WERI-Rb-1 (cell line): Measurements from ENCODE around the gene NR2C2AP.

ENCODE experiments used
- DNase-seq: peaks from one replicate; pipeline ENCODE4 v3.0.0-alpha.2; 2020
- H3K27ac ChIP-seq: fragments of 250-450 bp; sonication (Bioruptor Pico); 2 replicates; pipeline ENCODE4 v1.5.1; 2020; ENCODE audit warnings: mild to moderate bottlenecking, moderate library complexity
- H3K27me3 ChIP-seq: fragments of 250-450 bp; sonication (Bioruptor Pico); 2 replicates; pipeline ENCODE4 v1.5.1; 2021; ENCODE audit warnings: mild to moderate bottlenecking, low read depth, moderate library complexity; ENCODE audit not compliant: insufficient read depth, severe bottlenecking
- H3K36me3 ChIP-seq: fragments of 250-450 bp; sonication (Bioruptor Pico); 2 replicates; pipeline ENCODE4 v1.5.1; 2020; ENCODE audit warnings: mild to moderate bottlenecking, moderate library complexity
- H3K4me3 ChIP-seq: 2 replicates; pipeline ENCODE4 v1.5.1; 2011; ENCODE audit warnings: low read depth, mild to moderate bottlenecking, control low read depth, low read length
- H3K9me3 ChIP-seq: fragments of 250-450 bp; sonication (Bioruptor Pico); 2 replicates; pipeline ENCODE4 v1.5.1; 2021; ENCODE audit warnings: mild to moderate bottlenecking, moderate library complexity; ENCODE audit not compliant: severe bottlenecking
- CTCF ChIP-seq: IDR thresholded peaks from 2 replicates; pipeline ENCODE4 v1.5.1; 2011; ENCODE audit warnings: low read depth, mild to moderate bottlenecking, control low read depth, inconsistent platforms, low read length

The NR2C2AP gene

DNA sequence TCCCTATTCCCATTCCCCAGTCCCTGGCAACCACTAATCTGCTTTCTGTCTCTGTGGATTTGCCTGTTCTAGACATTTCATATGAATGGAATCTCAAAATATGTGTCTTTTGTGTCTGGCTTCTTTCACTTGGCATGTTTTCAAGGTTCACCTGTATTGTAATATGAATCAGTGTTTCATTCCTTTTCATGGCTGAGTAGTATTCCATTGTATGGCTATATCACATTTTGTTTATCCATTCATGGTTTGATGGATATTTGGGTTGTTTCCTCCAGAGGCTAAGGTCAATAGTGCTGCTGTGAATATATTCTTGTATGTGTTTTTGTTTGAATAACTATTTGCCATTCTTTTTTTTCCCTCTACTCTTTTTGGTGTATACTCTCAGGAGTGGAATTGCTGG lies 33.0 kb upstream of the NR2C2AP start:
- DNase-seq, result no peak
- Histone ChIP-seq H3K9me3 (peaks cover 26% of the 10 kb centered on the region), H3K36me3 (peaks cover 15% of the 10 kb centered on the region), H3K27me3 (no peaks in the 10 kb centered on the region), H3K4me3 (no peak overlapping the region), H3K27ac (no peak overlapping the region)
- TF ChIP-seq CTCF, result no peak

GRCh38 chr19:19234220-19234816 lies 31.1 kb upstream of the NR2C2AP start:
- H3K27ac ChIP-seq, result no peak overlapping the region
- H3K4me3 ChIP-seq, result no peak overlapping the region
- H3K36me3 ChIP-seq, result peaks cover 13% of the 10 kb centered on the region
- peaks cover 26% of the 10 kb centered on the region for H3K9me3 ChIP-seq
- TF ChIP-seq CTCF, result no peak
- no peaks in the 10 kb centered on the region for H3K27me3 ChIP-seq
- DNase-seq, result no peak

DNA sequence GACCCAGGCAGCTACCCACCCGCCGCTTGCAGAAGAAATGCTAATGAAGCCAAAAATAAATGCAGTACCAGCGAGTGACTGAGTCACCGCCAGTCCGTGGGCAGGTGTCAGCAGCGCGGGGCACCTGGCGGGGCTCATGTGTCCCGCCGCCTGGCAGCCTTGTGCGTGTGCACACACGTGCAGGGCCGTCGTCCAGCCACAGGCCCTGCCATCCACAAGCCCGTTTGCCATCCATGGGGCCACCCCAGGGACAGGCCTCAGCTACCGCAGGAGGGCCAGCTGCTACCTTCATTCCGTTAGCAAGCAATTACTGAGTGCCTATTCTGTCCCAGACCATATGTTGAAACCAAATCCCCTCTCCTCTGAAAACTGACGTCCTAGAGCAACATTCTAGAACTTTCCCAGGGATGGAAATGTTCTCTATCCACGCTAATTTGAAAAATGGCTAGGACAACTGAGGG lies 29.1 kb upstream of the NR2C2AP start:
- Histone ChIP-seq H3K27me3 (no peaks in the 10 kb centered on the region), H3K4me3 (no peak overlapping the region), H3K9me3 (peaks cover 26% of the 10 kb centered on the region), H3K36me3 (peaks cover 13% of the 10 kb centered on the region), H3K27ac (peak overlapping the region; percentile 75)
- DNase-seq, result peak; percentile 64
- no peak for TF ChIP-seq CTCF

GRCh38 chr19:19230999-19231398 lies 27.8 kb upstream of the NR2C2AP start:
- no peak for TF ChIP-seq CTCF

GRCh38 chr19:19229701-19230100 lies 26.5 kb upstream of the NR2C2AP start:
- Histone ChIP-seq H3K9me3 (peaks cover 13% of the 10 kb centered on the region), H3K4me3 (no peak overlapping the region), H3K36me3 (peaks cover 8% of the 10 kb centered on the region; the same call in 1 of the 2 replicates), H3K27me3 (no peaks in the 10 kb centered on the region), H3K27ac (no peak overlapping the region; the same call in 1 of the 2 replicates)
- no peak for DNase-seq
- TF ChIP-seq CTCF, result no peak

More at GRCh38 chr19:19230999-19231398, 27.8 kb upstream of the NR2C2AP start:
- Histone ChIP-seq H3K9me3 (peaks cover 26% of the 10 kb centered on the region), H3K27ac (peak overlapping the region; percentile 75), H3K4me3 (no peak overlapping the region), H3K36me3 (peaks cover 9% of the 10 kb centered on the region), H3K27me3 (no peaks in the 10 kb centered on the region)
- peak; percentile 86 for DNase-seq

- H3K4me3 ChIP-seq, result no peak overlapping the region
- H3K36me3 ChIP-seq, result no peaks in the 10 kb centered on the region
- no peaks in the 10 kb centered on the region for H3K27me3 ChIP-seq
- DNase-seq, result no peak
- no peak for TF ChIP-seq CTCF
- peaks cover 3% of the 10 kb centered on the region for H3K9me3 ChIP-seq
- no peak overlapping the region for H3K27ac ChIP-seq
Observed at GRCh38 chr19:19227217-19227616, 24.0 kb upstream of the NR2C2AP start.
